Pancreas (tissue), 10 donors: ENCODE results near the gene ASXL3. TPM values are rescaled to one million over a fixed set of nuclear protein-coding genes. Genes with fewer than 3 reads are reported as not detected.

Experiments
- ATAC-seq, 4 donors: fragments of 200-7000 bp; cut with Tn5 transposase; one replicate each; pipeline versions ENCODE4 v1.8.0 to v1.9.1; 2020; ENCODE audit warnings: mild to moderate bottlenecking in 4 of 4, moderate library complexity in 4 of 4
- DNase-seq, 6 donors: peaks; one replicate each; pipeline ENCODE4 v3.0.0-alpha.2; 2020
- FAIRE-seq: peaks from 2 replicates; lab custom pipeline; 2012; peaks lifted over from hg19 to GRCh38; lab: Jason Lieb, UNC
- H3K27ac ChIP-seq, 4 donors: fragments of 200-600 bp; sonication (generic); 1 replicate in 3 of 4; 2 replicates in 1 of 4; pipeline versions ENCODE4 v1.5.0 to v1.8.0; 2020
- H3K27me3 ChIP-seq, 4 donors: fragments of 200-600 bp; one replicate each; pipeline ENCODE4 v1.8.0; 2021
- H3K36me3 ChIP-seq, 3 donors: fragments of 200-600 bp; sonication (generic) in 1 of 3; one replicate each; pipeline versions ENCODE4 v1.5.0 to v1.8.0; 2020 to 2021
- H3K4me1 ChIP-seq, 3 donors: fragments of 200-600 bp; one replicate each; pipeline ENCODE4 v1.8.0; 2021
- H3K4me3 ChIP-seq, 4 donors: fragments of 200-600 bp; sonication (generic) in 2 of 4; one replicate each; pipeline versions ENCODE4 v1.5.0 to v1.8.0; 2020 to 2021
- H3K9me3 ChIP-seq, 4 donors: fragments of 200-600 bp; one replicate each; pipeline ENCODE4 v1.8.0; 2021
- WGBS, 2 donors: extraction: QIAGEN DNeasy Blood & Tissue Kit; methylation state at CpG; one replicate each; pipeline ENCODE4 v1.1.7; 2013; 5-methylcytosine and 5-hydroxymethylcytosine counted together
- intact Hi-C, 3 donors: fragments of 100-400 bp; cut with DNase I; formaldehyde crosslinking; loops; one replicate each; pipeline versions ENCODE4 v1.11.1 to v1.14.2; 2022
- polyA plus RNA-seq, 2 donors: library from polyadenylated mRNA; stranded (reverse); fragments of 200-250 nt; gene quantifications; one replicate each; pipeline ENCODE4 v1.2.3, GENCODE V29; 2013
- total RNA-seq, 6 donors: library from RNA; stranded (reverse); fragmentation: NEBNext Ultra II Directional in 4 of 6; extraction: Animal tissue kit (Norgen Biotek cat#: 25700) in 4 of 6; gene quantifications; one replicate each; pipeline versions ENCODE4 v1.2.1 to v1.2.4, GENCODE V29; 2021 to 2023
- TF ChIP-seq, protein P1 (sequence below), 4 donors: fragments of 200-600 bp; sonication (generic) in 3 of 4; IDR thresholded peaks; one replicate each; pipeline versions ENCODE4 v1.5.0 to v1.8.0; 2021; ENCODE audit warnings: antibody characterized with exemption in 4 of 4
- donor health status: healthy with polysubstance abuse.
- donor health status: DM: no; HTN: no; CAD: no; lungs with moderate emphysema.
- donor health status: DM: no; HTN: no; CAD: no.
- donor health status: control.
- donor health status: control.
- donor health status: Bipolar disorder and iron deficiency.
- donor health status: DM: yes; HTN: yes; CAD: no.
- donor health status: DM: no; HTN: no; CAD: no.
- donor health status: DM: no; HTN: no; CAD: no.
- donor health status: DM: yes; HTN: yes; CAD: no.

The ASXL3 gene
- total RNA-seq = 1 to 10 TPM; 1.5 to 2.5 (median 1.6) TPM
- under 1 TPM; 0.49 to 0.57 TPM for polyA plus RNA-seq

DNA sequence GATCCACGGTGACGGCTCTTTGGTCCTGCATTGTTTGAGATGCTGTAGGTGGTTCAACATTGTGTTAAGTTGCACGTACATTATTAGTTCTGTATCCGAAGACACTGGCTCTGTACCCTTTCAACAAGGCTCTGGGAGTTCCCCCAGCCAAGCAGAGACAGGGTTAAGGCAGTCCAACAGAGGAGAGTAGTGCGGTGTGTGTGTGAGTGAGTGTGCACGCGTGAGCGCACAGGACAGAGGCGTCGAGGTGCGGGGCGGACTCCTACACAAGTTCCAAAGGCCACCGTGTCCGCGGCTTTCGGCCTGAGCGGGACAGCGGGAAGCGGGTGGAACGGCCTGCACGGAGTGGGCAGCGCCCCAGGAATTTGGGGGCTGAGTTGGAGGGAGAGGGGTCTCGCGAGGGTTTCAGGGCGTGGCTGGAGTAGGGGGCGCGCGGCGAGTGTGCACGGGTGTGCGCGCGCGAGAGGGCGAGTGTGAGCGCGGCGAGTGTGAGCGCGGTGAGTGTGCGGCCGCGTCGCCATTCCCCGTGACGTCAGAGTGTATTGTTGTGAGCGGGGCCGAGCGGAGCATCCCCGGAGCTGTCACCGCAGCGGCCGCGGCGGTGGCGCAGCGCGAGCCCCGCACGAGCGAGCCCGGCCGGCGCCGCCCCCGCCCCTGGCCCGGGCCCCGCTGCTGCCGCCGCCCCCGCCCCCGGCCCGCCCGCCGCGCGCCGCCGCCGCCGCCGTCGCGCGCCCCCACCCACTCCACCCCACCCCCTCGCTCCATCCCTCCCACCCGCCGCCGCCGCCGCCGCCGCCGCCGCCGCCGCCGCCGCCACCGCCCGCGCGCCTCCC lies at the start of gene ASXL3:
TSS of gene ASXL3 (plus strand) at position 535 of the 833 bp plus-strand sequence. CDS start 413 bp downstream, outside the sequence.
- Histone ChIP-seq H3K27ac (peak within 1 kb of the TSS; percentile 75 to 84 (median 76)), H3K36me3 (no peaks in the 10 kb centered on the region), H3K4me1 (peaks cover 0 to 11% (median 0%) of the 10 kb centered on the region in 3 donors), H3K27me3 (peaks cover 0 to 13% (median 0%) of the 10 kb centered on the region in 4 donors), H3K9me3 (no peaks in the 10 kb centered on the region), H3K4me3 (peak within 1 kb of the TSS; percentile 49 to 63 (median 59))
- intact Hi-C loops = no loop called here
- peak; percentile 65 to 78 (median 77) for ATAC-seq
- no peak for FAIRE-seq
- TF ChIP-seq, protein P1, sequence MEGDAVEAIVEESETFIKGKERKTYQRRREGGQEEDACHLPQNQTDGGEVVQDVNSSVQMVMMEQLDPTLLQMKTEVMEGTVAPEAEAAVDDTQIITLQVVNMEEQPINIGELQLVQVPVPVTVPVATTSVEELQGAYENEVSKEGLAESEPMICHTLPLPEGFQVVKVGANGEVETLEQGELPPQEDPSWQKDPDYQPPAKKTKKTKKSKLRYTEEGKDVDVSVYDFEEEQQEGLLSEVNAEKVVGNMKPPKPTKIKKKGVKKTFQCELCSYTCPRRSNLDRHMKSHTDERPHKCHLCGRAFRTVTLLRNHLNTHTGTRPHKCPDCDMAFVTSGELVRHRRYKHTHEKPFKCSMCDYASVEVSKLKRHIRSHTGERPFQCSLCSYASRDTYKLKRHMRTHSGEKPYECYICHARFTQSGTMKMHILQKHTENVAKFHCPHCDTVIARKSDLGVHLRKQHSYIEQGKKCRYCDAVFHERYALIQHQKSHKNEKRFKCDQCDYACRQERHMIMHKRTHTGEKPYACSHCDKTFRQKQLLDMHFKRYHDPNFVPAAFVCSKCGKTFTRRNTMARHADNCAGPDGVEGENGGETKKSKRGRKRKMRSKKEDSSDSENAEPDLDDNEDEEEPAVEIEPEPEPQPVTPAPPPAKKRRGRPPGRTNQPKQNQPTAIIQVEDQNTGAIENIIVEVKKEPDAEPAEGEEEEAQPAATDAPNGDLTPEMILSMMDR (IDR thresholded peaks at IDR 0.05) = no peak
- peak; percentile 28 to 81 (median 52) for DNase-seq
- WGBS, 2 donors = 0 to 1% methylated on average over 33 to 79 of the region's 103 CpGs

DNA sequence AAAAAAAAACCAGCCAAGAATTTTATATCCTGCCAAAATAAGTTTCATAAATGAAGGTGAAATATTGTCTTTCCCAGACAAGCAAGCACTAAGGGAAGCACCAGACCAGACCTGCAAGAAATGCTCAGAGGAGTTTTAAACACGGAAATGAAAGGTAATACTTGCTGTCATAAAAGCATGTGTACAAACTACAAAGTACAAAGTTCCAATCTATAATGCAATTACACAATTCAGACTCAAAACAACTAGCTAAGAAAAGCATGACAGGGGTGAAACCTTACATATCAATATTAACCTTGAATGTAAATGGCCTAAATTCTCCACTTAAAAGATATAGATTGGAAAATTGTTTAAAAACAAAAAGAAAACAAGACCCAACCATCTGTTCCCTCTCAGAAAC lies 45.0 kb upstream of the ASXL3 start:
- FAIRE-seq = no peak
- no peak for ATAC-seq
- H3K4me3 ChIP-seq = no peak overlapping the region
- intact Hi-C loops = no loop called here
- no peak overlapping the region for H3K27ac ChIP-seq
- TF ChIP-seq, protein P1 (IDR thresholded peaks at IDR 0.05) = no peak
- H3K27me3 ChIP-seq = no peaks in the 10 kb centered on the region
- no peaks in the 10 kb centered on the region for H3K4me1 ChIP-seq
- 37 to 43% methylated on average over 1 of the region's 1 CpG for WGBS, 2 donors
- H3K9me3 ChIP-seq = no peaks in the 10 kb centered on the region
- H3K36me3 ChIP-seq = no peaks in the 10 kb centered on the region
- no peak for DNase-seq

DNA sequence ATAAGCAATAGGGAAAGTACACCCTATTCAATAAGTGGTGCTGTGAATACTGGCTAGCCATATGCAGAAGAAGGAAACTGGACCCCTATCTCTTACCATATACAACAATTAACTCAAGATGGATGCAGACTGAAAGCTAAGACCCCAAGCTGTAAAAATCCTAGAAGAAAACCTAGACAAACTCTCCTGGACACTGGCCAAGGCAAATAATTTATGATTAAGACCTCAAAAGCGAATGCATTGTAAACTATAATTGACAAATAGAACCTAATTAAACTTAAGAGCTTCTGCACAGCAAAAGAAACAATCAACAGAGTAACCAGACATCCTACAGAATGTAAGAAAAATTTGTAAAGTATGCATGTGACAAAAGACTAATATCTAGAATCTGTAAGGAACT lies 41.1 kb upstream of the ASXL3 start:
- Histone ChIP-seq H3K27me3 (no peaks in the 10 kb centered on the region), H3K9me3 (no peaks in the 10 kb centered on the region), H3K27ac (no peak overlapping the region), H3K36me3 (no peaks in the 10 kb centered on the region), H3K4me3 (no peak overlapping the region), H3K4me1 (no peaks in the 10 kb centered on the region)
- WGBS, 2 donors = 51 to 57% methylated on average over 1 of the region's 1 CpG
- no peak for ATAC-seq
- FAIRE-seq = no peak
- no peak for DNase-seq
- intact Hi-C loops = no loop called here
- TF ChIP-seq, protein P1 (IDR thresholded peaks at IDR 0.05) = no peak

DNA sequence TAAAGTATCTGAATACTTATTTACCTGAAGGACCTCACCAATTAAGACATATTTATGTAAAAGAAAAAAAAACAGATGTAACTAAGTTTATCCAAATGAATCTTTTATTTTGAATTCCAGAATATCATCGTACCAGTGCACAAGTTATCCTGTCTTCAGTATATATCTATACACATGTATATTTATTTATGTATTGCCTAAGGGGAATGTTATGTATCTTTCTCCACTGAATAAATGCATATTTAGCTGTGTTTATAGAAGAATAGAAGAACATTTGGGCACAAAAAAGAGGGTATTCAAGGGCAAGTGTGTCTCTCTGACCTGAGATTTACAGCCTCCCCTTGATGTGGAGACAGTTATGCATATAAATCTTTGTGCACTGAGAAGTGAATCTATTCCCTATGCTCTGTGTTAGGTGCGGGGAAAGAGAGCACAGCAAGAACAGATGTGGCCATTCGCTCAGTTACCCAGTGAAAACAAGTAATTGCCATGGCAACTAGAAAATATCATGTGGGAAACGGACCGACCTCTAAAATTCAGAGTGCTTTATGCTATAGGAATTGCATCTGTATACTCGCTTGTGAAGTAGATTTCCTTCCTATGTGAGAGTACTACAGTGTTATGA lies 39.5 kb upstream of the ASXL3 start:
- TF ChIP-seq, protein P1 (IDR thresholded peaks at IDR 0.05) = no peak
- Histone ChIP-seq H3K36me3 (no peaks in the 10 kb centered on the region), H3K4me1 (no peaks in the 10 kb centered on the region), H3K9me3 (no peaks in the 10 kb centered on the region), H3K27ac (no peak overlapping the region), H3K4me3 (no peak overlapping the region), H3K27me3 (no peaks in the 10 kb centered on the region)
- 78 to 85% methylated on average over 6 of the region's 6 CpGs for WGBS, 2 donors
- ATAC-seq (no peak), FAIRE-seq (no peak), DNase-seq (no peak)
- intact Hi-C loops = no loop called here
